AG09319 (cell line): ENCODE data around the gene OPRM1.

Experiments used
- DNase-seq: peaks from one replicate; pipeline ENCODE4 v3.0.0-alpha.2; 2010; ENCODE audit warnings: low read depth; ENCODE audit errors: extremely low read depth
- TF ChIP-seq, protein P1 (sequence below): IDR thresholded peaks from 2 replicates; pipeline ENCODE4 v1.5.1; 2011; ENCODE audit warnings: low read depth, mild to moderate bottlenecking, inconsistent platforms, low read length, moderate library complexity

OPRM1 gene

GRCh38 chr6:154266560-154267099 is 227.6 kb downstream of the OPRM1 start:
- DNase-seq: no peak
- TF ChIP-seq, protein P1, sequence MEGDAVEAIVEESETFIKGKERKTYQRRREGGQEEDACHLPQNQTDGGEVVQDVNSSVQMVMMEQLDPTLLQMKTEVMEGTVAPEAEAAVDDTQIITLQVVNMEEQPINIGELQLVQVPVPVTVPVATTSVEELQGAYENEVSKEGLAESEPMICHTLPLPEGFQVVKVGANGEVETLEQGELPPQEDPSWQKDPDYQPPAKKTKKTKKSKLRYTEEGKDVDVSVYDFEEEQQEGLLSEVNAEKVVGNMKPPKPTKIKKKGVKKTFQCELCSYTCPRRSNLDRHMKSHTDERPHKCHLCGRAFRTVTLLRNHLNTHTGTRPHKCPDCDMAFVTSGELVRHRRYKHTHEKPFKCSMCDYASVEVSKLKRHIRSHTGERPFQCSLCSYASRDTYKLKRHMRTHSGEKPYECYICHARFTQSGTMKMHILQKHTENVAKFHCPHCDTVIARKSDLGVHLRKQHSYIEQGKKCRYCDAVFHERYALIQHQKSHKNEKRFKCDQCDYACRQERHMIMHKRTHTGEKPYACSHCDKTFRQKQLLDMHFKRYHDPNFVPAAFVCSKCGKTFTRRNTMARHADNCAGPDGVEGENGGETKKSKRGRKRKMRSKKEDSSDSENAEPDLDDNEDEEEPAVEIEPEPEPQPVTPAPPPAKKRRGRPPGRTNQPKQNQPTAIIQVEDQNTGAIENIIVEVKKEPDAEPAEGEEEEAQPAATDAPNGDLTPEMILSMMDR: no peak

DNA sequence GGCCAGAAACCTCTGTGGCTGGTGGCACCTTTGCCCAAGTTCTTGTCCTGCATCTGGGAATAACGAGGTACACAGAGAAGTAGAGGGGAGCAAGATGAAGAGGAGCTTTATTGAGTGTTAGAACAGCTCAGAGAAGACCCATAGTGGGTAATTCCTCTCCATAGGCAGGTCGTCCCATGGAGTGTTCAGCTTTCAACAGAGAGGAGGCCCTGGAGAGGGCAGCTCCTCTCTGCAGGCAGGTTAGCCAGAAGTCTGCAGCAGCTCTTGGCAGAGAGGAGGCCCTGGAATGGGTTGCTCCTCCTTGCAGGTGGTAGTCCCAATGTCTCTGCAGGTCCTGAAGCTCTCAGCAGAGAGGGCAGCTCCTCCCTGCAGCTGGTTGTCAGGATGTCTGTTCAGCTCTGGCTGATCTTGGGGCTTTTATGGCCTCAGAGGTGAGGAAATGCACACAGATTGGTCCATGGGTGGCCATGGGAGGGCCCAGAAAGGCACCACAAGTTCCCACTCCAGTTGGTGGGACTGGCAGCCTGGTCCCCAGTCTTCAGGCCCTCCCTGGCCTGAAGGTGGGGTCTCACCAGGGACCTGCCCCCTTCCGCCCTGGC is 228.6 kb downstream of the OPRM1 start:
- no peak for DNase-seq
- TF ChIP-seq, protein P1: no peak

DNA sequence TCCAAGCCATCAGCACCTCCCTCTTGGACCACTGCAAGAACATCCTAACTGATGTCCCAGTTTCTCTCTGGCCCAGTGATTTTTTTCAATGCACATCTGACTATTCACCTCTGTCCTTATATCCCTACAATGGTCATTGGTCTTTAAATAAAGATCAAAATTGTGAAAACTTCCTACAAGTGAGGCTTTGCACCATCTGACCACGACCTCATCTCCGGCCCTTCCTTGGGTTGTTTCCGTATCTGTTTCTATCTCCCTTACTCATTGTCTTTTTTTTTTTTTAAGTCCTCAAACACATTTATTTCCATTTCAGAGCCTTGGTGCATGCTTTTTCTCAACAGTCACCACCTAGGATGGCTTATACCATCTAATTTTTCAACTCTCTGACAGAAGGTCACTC is 229.4 kb downstream of the OPRM1 start:
- TF ChIP-seq, protein P1: no peak
- no peak for DNase-seq

DNA sequence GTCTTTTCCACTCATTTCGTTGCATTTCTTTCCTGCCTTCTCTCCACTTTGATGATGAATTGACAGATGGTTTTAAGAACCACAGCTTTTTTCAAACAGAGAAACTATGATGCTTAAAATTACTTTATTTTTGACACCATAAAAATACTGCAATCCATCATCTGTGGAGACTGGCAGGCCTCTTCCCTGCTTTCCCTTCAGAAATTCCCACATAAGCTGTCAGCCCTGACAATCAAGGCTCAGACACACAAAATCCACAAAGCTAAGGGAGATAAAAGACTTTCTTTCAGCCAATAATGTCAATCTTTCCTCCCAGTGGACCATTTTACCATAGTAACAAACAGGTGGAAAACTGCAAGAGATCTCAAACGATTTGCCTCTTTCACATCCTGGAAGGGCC is 235.1 kb downstream of the OPRM1 start:
- DNase-seq: no peak
- TF ChIP-seq, protein P1: no peak

DNA sequence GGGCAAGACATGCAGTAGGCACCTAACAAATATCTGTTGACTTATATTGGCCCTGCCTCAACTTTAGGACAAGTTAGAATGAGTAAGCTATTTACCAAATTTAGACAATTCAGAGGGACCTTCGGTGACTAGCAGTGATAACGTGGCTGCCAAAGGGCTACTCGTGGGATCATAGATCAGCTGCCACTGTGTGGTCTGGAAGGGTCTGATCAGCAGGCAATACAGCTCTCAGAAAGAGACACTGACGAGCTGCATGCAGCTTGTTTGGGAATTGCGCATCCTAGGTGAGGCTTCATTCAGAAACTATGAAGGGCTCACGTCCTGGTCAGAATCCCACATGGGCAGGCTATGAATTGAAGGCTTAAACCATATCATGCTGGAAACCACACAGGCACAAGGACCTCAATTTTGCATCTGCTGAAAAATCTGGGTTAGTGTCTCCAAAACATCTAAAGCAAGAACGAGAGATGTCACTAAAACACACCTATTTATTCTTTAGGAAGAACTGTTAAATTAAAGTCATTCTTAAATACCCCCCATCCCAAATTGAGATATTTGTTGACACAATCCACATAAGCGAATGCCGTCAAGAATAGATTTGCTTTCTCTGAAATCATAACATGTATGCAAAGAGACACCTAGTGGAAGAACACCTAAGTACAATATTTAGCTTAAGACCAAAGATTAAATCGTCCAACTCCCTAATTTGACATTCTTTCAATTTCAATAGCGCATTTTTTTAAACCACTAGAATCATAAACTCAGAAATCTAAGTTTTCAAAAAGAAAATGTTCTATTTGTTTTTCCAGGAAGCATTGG is 238.0 kb downstream of the OPRM1 start:
- TF ChIP-seq, protein P1: peak; percentile 56
- DNase-seq: peak; percentile 20

GRCh38 chr6:154277629-154278017 is 238.6 kb downstream of the OPRM1 start:
- TF ChIP-seq, protein P1: no peak
- DNase-seq: no peak

- TF ChIP-seq, protein P1: no peak
- DNase-seq: no peak
These were observed 241.5 kb downstream of the OPRM1 start for GRCh38 chr6:154280521-154280920.
